ENCODE data around the gene AP2M1.
"Not testable (repeated sequence)": the region's sequence is repeated elsewhere in the genome, so short reads cannot be mapped to it uniquely, and the experiment has no call there.

AP2M1 gene

GRCh38 chr3:184174646-184175492 is at the start of gene AP2M1:
Gene AP2M1 (plus strand): TSS chr3:184174855. CDS start chr3:184176994, 2,139 bp downstream.
- DNase-seq = peak; percentile 95 to 99

- no peak for DNase-seq
These were observed 48.6 kb upstream of the AP2M1 start for GRCh38 chr3:184126006-184126405.

- DNase-seq = peak in 1 of 2 experiments; percentile 17
These were observed 45.6 kb upstream of the AP2M1 start for GRCh38 chr3:184129012-184129411.

GRCh38 chr3:184132945-184133344 is 41.7 kb upstream of the AP2M1 start:
- no peak for DNase-seq

GRCh38 chr3:184133840-184134745 is 40.6 kb upstream of the AP2M1 start:
- peak; percentile 81 to 95 for DNase-seq

- no peak for DNase-seq
These were observed 39.9 kb upstream of the AP2M1 start for GRCh38 chr3:184134746-184135148.

GRCh38 chr3:184135149-184135910 is 39.3 kb upstream of the AP2M1 start, which contains the start of gene EIF2B5:
Gene EIF2B5 (plus strand): TSS chr3:184135358. CDS start chr3:184135386, 28 bp downstream.
- peak; percentile 92 to 96 for DNase-seq

- DNase-seq = no peak
These were observed 38.8 kb upstream of the AP2M1 start for GRCh38 chr3:184135911-184136260.

- no peak for DNase-seq
These were observed 34.2 kb upstream of the AP2M1 start for GRCh38 chr3:184140436-184140835.

- DNase-seq = no peak
These were observed 32.5 kb upstream of the AP2M1 start for GRCh38 chr3:184142199-184142598.

GRCh38 chr3:184143327-184143726 is 31.3 kb upstream of the AP2M1 start:
- DNase-seq = no peak

GRCh38 chr3:184144505-184144904 is 30.1 kb upstream of the AP2M1 start:
- DNase-seq = no peak

- DNase-seq = peak in 1 of 2 experiments; percentile 74
These were observed 29.5 kb upstream of the AP2M1 start for GRCh38 chr3:184145111-184145524.

- DNase-seq = no peak
These were observed 28.8 kb upstream of the AP2M1 start for GRCh38 chr3:184145751-184146270.

- no peak for DNase-seq
These were observed 26.6 kb upstream of the AP2M1 start for GRCh38 chr3:184148076-184148475.

- DNase-seq = no peak
These were observed 25.5 kb upstream of the AP2M1 start for GRCh38 chr3:184149123-184149522.

- not testable (repeated sequence) for DNase-seq
These were observed 24.9 kb upstream of the AP2M1 start for GRCh38 chr3:184149770-184150169.

GRCh38 chr3:184154885-184155643 is 19.6 kb upstream of the AP2M1 start, which contains the start of gene DVL3:
Gene DVL3 (plus strand): TSS chr3:184155377. CDS start chr3:184155636, 259 bp downstream.
- DNase-seq = peak in 1 of 2 experiments; percentile 45

- DNase-seq = no peak
These were observed 18.8 kb upstream of the AP2M1 start for GRCh38 chr3:184155644-184156521.

- DNase-seq = peak in 1 of 2 experiments; percentile 39
These were observed 18.1 kb upstream of the AP2M1 start for GRCh38 chr3:184156522-184156955.

All from NCI-H446 (cell line).